Prostate gland (tissue), 2 donors: ENCODE measurements around the gene RIPOR3.

Experiments
- CTCF ChIP-seq, 4 experiments: fragments of 200-600 bp in 2 of 4; fragments of 450-650 bp in 2 of 4; sonication (generic) in 2 of 4; IDR thresholded peaks; 1 replicate in 3 of 4; 2 replicates in 1 of 4; pipeline ENCODE4 v1.5.1; 2016 to 2019; ENCODE audit warnings: antibody characterized with exemption in 4 of 4, mild to moderate bottlenecking in 2 of 4, moderate library complexity in 2 of 4
- POLR2A ChIP-seq: fragments of 450-650 bp; IDR thresholded peaks from one replicate; pipeline ENCODE4 v1.6.1; 2016; ENCODE audit warnings: antibody characterized with exemption, mild to moderate bottlenecking
- POLR2AphosphoS5 ChIP-seq: sonication (generic); formaldehyde crosslinking; IDR thresholded peaks from one replicate; pipeline ENCODE4 v1.6.1; 2017; ENCODE audit warnings: antibody characterized with exemption

GRCh38 chr20:50635014-50635557 is 56.3 kb downstream of the RIPOR3 start:
- TF ChIP-seq CTCF (IDR thresholded peaks at IDR 0.05) (no peak), POLR2A (no peak), POLR2AphosphoS5 (no peak)
